B cell (primary cell): Measurements from ENCODE around the gene ATXN3. TPM values are rescaled to one million over a fixed set of nuclear protein-coding genes. Genes with fewer than 3 reads are reported as not detected.

ENCODE experiments used
- ATAC-seq: fragments of 200-7000 bp; cut with Tn5 transposase; one replicate; pipeline ENCODE4 v1.10.0; 2021; ENCODE audit warnings: low read depth, mild to moderate bottlenecking, moderate number of reproducible peaks, moderate library complexity
- CTCF ChIA-PET: fragments of 350-600 bp; sonication (Branson Sonifier 250); formaldehyde crosslinking; loops from one replicate; lab custom pipeline; 2021; ENCODE audit warnings: antibody characterized with exemption, inconsistent platforms; lab: Charles Lee
- POLR2A ChIA-PET: fragments of 350-600 bp; sonication (Branson Sonifier 250); formaldehyde crosslinking; loops from one replicate; lab custom pipeline; 2021; ENCODE audit warnings: antibody characterized with exemption; lab: Charles Lee
- DNase-seq: peaks from one replicate; pipeline ENCODE4 v3.0.0; 2013
- H2AFZ ChIP-seq: 2 replicates; pipeline ENCODE4 v1.6.1; 2012; ENCODE audit warnings: mild to moderate bottlenecking, low read depth, low read length; ENCODE audit not compliant: insufficient read depth, poor library complexity, severe bottlenecking
- H3K27ac ChIP-seq, 2 donors: 1 replicate in 1 of 2; 2 replicates in 1 of 2; pipeline ENCODE4 v1.5.1; 2012 to 2013; ENCODE audit warnings: low read length in 2 of 2, mild to moderate bottlenecking in 2 of 2, moderate library complexity in 1 of 2
- H3K27me3 ChIP-seq, 4 experiments: fragments of 200-600 bp in 1 of 4; sonication (generic) in 1 of 4; replicated peaks in 1 of 4; 1 replicate in 2 of 4; 2 replicates in 2 of 4; pipeline versions ENCODE4 v1.6.1 to v1.7.0; 2013 to 2016; ENCODE audit warnings: low read length in 3 of 4, mild to moderate bottlenecking in 2 of 4, mixed read lengths in 1 of 4, moderate library complexity in 1 of 4; ENCODE audit not compliant: insufficient read depth in 4 of 4, control insufficient read depth in 3 of 4; ENCODE audit errors: control extremely low read depth in 1 of 4
- H3K36me3 ChIP-seq, 2 experiments: replicated peaks in 1 of 2; 1 replicate in 1 of 2; 2 replicates in 1 of 2; pipeline versions ENCODE4 v1.6.1 to v1.7.1; 2013; ENCODE audit warnings: low read length in 1 of 2; ENCODE audit not compliant: insufficient read depth in 2 of 2, control insufficient read depth in 1 of 2; ENCODE audit errors: control extremely low read depth in 1 of 2, extremely low read depth in 1 of 2
- H3K4me1 ChIP-seq, 2 donors: fragments of 200-600 bp in 1 of 2; sonication (generic) in 1 of 2; 1 replicate in 1 of 2; 2 replicates in 1 of 2; pipeline versions ENCODE4 v1.5.1 to v1.6.1; 2013 to 2017; ENCODE audit warnings: low read length in 2 of 2; ENCODE audit not compliant: control insufficient read depth in 2 of 2, insufficient read depth in 2 of 2
- H3K4me2 ChIP-seq: replicated peaks from 2 replicates; pipeline ENCODE3; 2012; ENCODE audit warnings: mild to moderate bottlenecking, low read depth, low read length; ENCODE audit not compliant: poor library complexity, severe bottlenecking
- H3K4me3 ChIP-seq, 5 experiments: fragments of 200-600 bp in 1 of 5; sonication (generic) in 1 of 5; 1 replicate in 3 of 5; 2 replicates in 2 of 5; pipeline versions ENCODE4 v1.5.1 to v1.7.0; 2011 to 2016; ENCODE audit warnings: low read length in 4 of 5, mild to moderate bottlenecking in 4 of 5, low read depth in 2 of 5, control low read depth in 1 of 5, moderate library complexity in 1 of 5; ENCODE audit not compliant: insufficient read depth in 1 of 5; ENCODE audit errors: control extremely low read depth in 1 of 5, extremely low read depth in 1 of 5
- H3K79me2 ChIP-seq: fragments of 200-600 bp; sonication (generic); one replicate; pipeline ENCODE4 v1.6.0; 2016; ENCODE audit warnings: low read length; ENCODE audit not compliant: control insufficient read depth, insufficient read depth
- H3K9ac ChIP-seq: fragments of 200-600 bp; sonication (generic); 2 replicates; pipeline ENCODE4 v1.6.1; 2017; ENCODE audit warnings: mild to moderate bottlenecking, low read length, moderate library complexity
- H3K9me3 ChIP-seq, 3 donors: one replicate each; pipeline versions ENCODE4 v1.6.1 to v1.7.1; 2013; ENCODE audit warnings: low read length in 2 of 3; ENCODE audit not compliant: control insufficient read depth in 2 of 3, insufficient read depth in 1 of 3; ENCODE audit errors: control extremely low read depth in 1 of 3
- H4K20me1 ChIP-seq: 2 replicates; pipeline ENCODE4 v1.6.0; 2012; ENCODE audit warnings: mild to moderate bottlenecking, low read length; ENCODE audit not compliant: insufficient read depth, control insufficient read depth, poor library complexity, severe bottlenecking
- H3K27ac Mint-ChIP-seq: one replicate; pipeline ENCODE4 v1.8.0; 2021; ENCODE audit warnings: mixed read lengths
- H3K27me3 Mint-ChIP-seq: one replicate; pipeline ENCODE4 v1.8.0; 2021; ENCODE audit warnings: mixed read lengths
- H3K4me1 Mint-ChIP-seq: one replicate; pipeline ENCODE4 v1.8.0; 2021; ENCODE audit warnings: mixed read lengths
- H3K4me3 Mint-ChIP-seq: one replicate; pipeline ENCODE4 v1.8.0; 2021; ENCODE audit warnings: mixed read lengths
- H3K9me3 Mint-ChIP-seq: one replicate; pipeline ENCODE4 v1.8.0; 2022; ENCODE audit warnings: mixed read lengths; ENCODE audit not compliant: insufficient read depth
- CTCF ChIP-seq: fragments of 200-600 bp; IDR thresholded peaks from one replicate; pipeline ENCODE4 v1.8.0; 2022; ENCODE audit warnings: antibody characterized with exemption, mild to moderate bottlenecking
- EZH2 ChIP-seq: IDR thresholded peaks from 2 replicates; pipeline ENCODE4 v1.6.1; 2012; ENCODE audit warnings: borderline replicate concordance, low read depth, mild to moderate bottlenecking, moderate library complexity, low read length; ENCODE audit not compliant: insufficient read depth, poor library complexity, severe bottlenecking
- WGBS: methylation state at CpG from one replicate; pipeline ENCODE4 v1.1.5; 2013; ENCODE audit warnings: missing lambda C conversion rate; ENCODE audit not compliant: insufficient coverage; 5-methylcytosine and 5-hydroxymethylcytosine counted together
- intact Hi-C: fragments of 100-400 bp; cut with micrococcal nuclease; formaldehyde crosslinking; loops from one replicate; pipeline ENCODE4 v1.10.0; 2022
- polyA plus RNA-seq: library from polyadenylated mRNA; depleted of rRNA; stranded (reverse); fragments of >200 nt; gene quantifications from 2 replicates; pipeline ENCODE4 v1.2.3, GENCODE V29; 2012
- total RNA-seq, 2 donors: library from RNA; stranded (reverse); fragments of 120-200 nt in 1 of 2; gene quantifications; 1 replicate in 1 of 2; 2 replicates in 1 of 2; pipeline versions ENCODE4 v1.2.3 to v1.2.4, GENCODE V29; 2013 to 2022

The ATXN3 gene
- total and polyA plus RNA-seq, 2 donors (not counting 1 experiment from before 2014, with no cell fraction given) = 16.2 to 51.6 TPM

- ATAC-seq = peak; percentile 2
- Histone ChIP-seq H4K20me1 (peaks cover 29% of the 10 kb centered on the region), H3K27me3 (no peaks in the 10 kb centered on the region), H3K4me2 (peak overlapping the region; percentile 83), H3K9ac (peak overlapping the region; percentile 75), H3K4me1 (peaks cover 5 to 27% of the 10 kb centered on the region in 2 donors), H3K9me3 (no peaks in the 10 kb centered on the region), H3K27ac (peak overlapping the region; percentile 77 to 83), H3K79me2 (peaks cover 55% of the 10 kb centered on the region), H3K36me3 (no peaks in the 10 kb centered on the region), H3K4me3 (peak overlapping the region; percentile 74 to 90 (median 81)), H2AFZ (peak overlapping the region; percentile 94)
- Mint-ChIP-seq H3K4me1 (peaks cover 42% of the 10 kb centered on the region), H3K27me3 (no peaks in the 10 kb centered on the region), H3K9me3 (no peaks in the 10 kb centered on the region), H3K4me3 (peak overlapping the region; percentile 98), H3K27ac (peak overlapping the region; percentile 90)
- intact Hi-C loops = loop anchor here (1.0 to 5.0 kb wide), 7 partner anchors 15 to 1709 kb away; partner anchors contain the start of genes CALM1, CPSF2, GOLGA5 and GON7
- CTCF ChIA-PET = interaction anchor here (0.7 to 3.2 kb wide), 7 partner anchors 12 to 688 kb away, joined by 3 to 50 read pairs (median 5); partner anchors contain the start of genes CPSF2, GOLGA5, NDUFB1 and TRIP11
- POLR2A ChIA-PET = interaction anchor here (0.6 to 2.3 kb wide), 4 partner anchors 9 to 66 kb away, joined by 4 to 25 read pairs (median 10); partner anchors contain the start of genes CPSF2, NDUFB1 and TRIP11
- TF ChIP-seq CTCF = no peak
- TF ChIP-seq EZH2 = no peak
- no peak for DNase-seq
- WGBS = 1% methylated on average over 9 of the region's 10 CpGs
Observed at GRCh38 chr14:92105893-92106142, 564 bp downstream of the ATXN3 start.
